Stimulated activated CD4-positive, alpha-beta T cell treated with anti-CD3 and anti-CD28 coated beads, TNF-alpha, amount 100 ng/mL, for 1 hour (primary cell): Measurements from ENCODE around the gene GABBR2.
"Not testable (repeated sequence)": the region's sequence is repeated elsewhere in the genome, so short reads cannot be mapped to it uniquely, and the experiment has no call there.

Experiments
- DNase-seq, 3 donors: peaks; one replicate each; pipeline ENCODE4 v3.0.0-alpha.2; 2020; ENCODE audit warnings: low read depth in 3 of 3, low spot score in 1 of 3

The GABBR2 gene

GRCh38 chr9:98596486-98596885 lies 112.2 kb downstream of the GABBR2 start:
- no peak for DNase-seq

- no peak for DNase-seq
Observed at GRCh38 chr9:98594546-98595160, 114.1 kb downstream of the GABBR2 start.

GRCh38 chr9:98593354-98594253 lies 115.1 kb downstream of the GABBR2 start:
- no peak for DNase-seq

- no peak for DNase-seq
Observed at GRCh38 chr9:98591696-98592095, 117.0 kb downstream of the GABBR2 start.

- no peak for DNase-seq
Observed at GRCh38 chr9:98590101-98590500, 118.6 kb downstream of the GABBR2 start.

GRCh38 chr9:98589102-98589501 lies 119.6 kb downstream of the GABBR2 start:
- no peak for DNase-seq

GRCh38 chr9:98584853-98585438 lies 123.8 kb downstream of the GABBR2 start:
- DNase-seq, result not testable (repeated sequence)

- DNase-seq, result no peak
Observed at GRCh38 chr9:98584059-98584458, 124.7 kb downstream of the GABBR2 start.

GRCh38 chr9:98583417-98583816 lies 125.3 kb downstream of the GABBR2 start:
- no peak for DNase-seq

- DNase-seq, result no peak
Observed at GRCh38 chr9:98580956-98581355, 127.8 kb downstream of the GABBR2 start.

- no peak for DNase-seq
Observed at GRCh38 chr9:98579700-98580099, 129.0 kb downstream of the GABBR2 start.

GRCh38 chr9:98577446-98577845 lies 131.3 kb downstream of the GABBR2 start:
- DNase-seq, result no peak

- DNase-seq, result no peak
Observed at GRCh38 chr9:98576859-98577258, 131.9 kb downstream of the GABBR2 start.

GRCh38 chr9:98576354-98576753 lies 132.4 kb downstream of the GABBR2 start:
- DNase-seq, result no peak

- DNase-seq, result no peak
Observed at GRCh38 chr9:98575379-98576346, 133.1 kb downstream of the GABBR2 start.

- no peak for DNase-seq
Observed at GRCh38 chr9:98573749-98574278, 134.9 kb downstream of the GABBR2 start.

GRCh38 chr9:98572796-98573195 lies 135.9 kb downstream of the GABBR2 start:
- DNase-seq, result no peak

- DNase-seq, result no peak
Observed at GRCh38 chr9:98572054-98572627, 136.6 kb downstream of the GABBR2 start.

GRCh38 chr9:98571643-98572042 lies 137.1 kb downstream of the GABBR2 start:
- DNase-seq, result no peak

- no peak for DNase-seq
Observed at GRCh38 chr9:98570663-98571440, 137.9 kb downstream of the GABBR2 start.
